ENCODE results near the gene TICAM2.

TICAM2 gene

DNA sequence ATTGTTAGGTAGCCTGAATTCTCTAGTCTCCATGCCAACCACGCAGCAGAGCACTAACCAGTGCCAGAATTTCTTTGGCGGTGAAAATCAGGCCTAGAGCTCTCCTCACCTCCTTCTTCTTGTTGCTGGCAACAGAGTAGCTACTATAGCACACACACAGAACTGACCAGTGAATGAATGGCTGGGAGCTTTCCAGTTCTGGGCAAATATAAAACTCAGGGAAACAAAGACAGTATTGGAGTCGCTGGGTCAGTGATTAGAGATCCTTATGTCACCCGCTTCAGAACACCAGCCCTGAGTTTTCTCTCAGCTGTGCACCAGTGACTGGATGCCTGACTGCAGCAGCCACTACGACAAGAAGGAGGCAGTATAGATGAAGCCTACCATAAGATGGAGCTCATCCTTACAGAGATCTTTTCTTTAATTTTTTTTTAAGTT, 30.8 kb downstream of the TICAM2 start:
- DNase-seq = no peak
- TF ChIP-seq GATA1 (IDR thresholded peaks at IDR 0.05; ENCODE audit: low read depth, low read length) = no peak

DNA sequence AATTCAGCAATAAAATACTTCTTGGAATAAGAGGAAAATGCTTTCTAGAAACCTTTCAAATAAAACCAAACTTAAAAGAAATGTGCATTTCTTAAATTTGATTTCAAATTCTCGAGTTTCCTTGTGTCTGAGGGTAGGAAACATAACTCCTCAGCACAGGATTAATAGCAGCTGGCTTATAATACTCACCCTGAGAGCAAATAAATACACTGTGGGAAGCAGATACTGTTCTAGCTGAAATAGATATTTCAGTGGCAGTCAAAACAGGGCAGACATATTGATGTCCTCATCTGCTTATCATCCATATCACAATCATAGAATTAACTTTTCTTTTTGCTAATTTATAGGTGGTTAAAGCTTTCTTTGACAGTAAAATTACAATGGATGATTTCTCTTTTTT, 33.6 kb downstream of the TICAM2 start:
- DNase-seq = no peak
- TF ChIP-seq POLR2A (IDR thresholded peaks at IDR 0.05; ENCODE audit: low read length) = no peak
- no peak for TF ChIP-seq GATA1 (IDR thresholded peaks at IDR 0.05; ENCODE audit: low read depth, low read length)

DNA sequence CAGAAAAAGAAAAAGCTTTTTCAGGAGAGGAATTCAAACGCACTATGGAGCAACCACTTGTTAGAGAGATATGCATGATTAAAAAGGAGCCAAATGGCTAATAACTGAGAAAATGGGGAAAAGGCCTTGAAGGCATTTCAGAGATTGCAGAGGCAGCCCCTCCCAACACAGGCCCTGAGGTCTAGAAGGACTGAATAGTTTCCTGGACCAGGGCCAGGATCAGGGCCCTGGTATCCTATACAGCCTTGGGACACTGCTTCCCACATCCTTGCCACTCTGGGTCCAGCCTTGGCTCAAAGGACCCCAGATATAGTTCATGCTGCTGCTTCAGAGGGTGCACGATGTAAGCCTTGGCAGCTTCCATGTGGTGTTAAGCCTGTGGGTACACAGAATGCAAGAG, 37.0 kb downstream of the TICAM2 start:
- TF ChIP-seq GATA1 (IDR thresholded peaks at IDR 0.05; ENCODE audit: low read depth, low read length) (no peak), POLR2A (IDR thresholded peaks at IDR 0.05; ENCODE audit: low read length) (no peak)
- DNase-seq = no peak

DNA sequence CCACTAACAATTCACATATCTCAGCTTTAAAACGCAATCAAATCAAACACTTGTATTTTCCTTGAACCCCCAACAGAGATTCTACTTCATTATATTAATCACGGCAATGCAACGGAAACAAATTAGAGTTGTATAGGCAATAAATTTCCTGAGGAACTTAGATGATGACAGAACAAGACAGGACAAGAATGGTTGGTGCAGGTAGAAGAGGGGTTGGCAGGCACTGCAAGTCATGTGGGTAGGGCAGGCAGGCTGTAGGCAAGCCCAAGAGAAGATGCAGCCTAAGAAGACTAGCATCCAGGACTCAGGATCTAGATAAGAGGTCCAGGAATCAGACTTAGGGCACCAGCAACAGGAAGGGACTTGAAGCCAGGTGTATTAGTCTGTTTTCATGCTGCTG, 41.1 kb downstream of the TICAM2 start:
- TF ChIP-seq GATA1 (IDR thresholded peaks at IDR 0.05; ENCODE audit: low read depth, low read length) (no peak), POLR2A (IDR thresholded peaks at IDR 0.05; ENCODE audit: low read length) (no peak)
- no peak for DNase-seq

DNA sequence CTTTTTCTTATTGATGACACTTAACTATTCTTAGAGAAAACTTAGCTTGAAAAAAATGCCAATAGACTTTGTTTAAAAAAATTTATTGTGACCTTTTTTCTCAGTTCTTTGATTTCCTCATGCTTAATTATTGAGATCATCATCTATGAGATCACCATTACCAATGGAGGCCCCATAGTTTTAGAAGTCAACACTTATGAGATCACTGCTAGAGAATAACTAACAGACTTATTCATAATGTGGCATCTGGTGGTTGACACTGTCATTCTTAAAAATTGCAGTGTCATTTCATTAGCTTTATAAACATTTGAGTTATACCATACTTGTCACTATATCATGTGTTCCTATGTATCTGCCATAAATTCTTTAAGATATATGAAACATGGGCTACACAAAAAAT, 42.8 kb downstream of the TICAM2 start:
- DNase-seq = peak in 1 of 2 experiments; percentile 25
- no peak for TF ChIP-seq POLR2A (IDR thresholded peaks at IDR 0.05; ENCODE audit: low read length)
- TF ChIP-seq GATA1 (IDR thresholded peaks at IDR 0.05; ENCODE audit: low read depth, low read length) = no peak

DNA sequence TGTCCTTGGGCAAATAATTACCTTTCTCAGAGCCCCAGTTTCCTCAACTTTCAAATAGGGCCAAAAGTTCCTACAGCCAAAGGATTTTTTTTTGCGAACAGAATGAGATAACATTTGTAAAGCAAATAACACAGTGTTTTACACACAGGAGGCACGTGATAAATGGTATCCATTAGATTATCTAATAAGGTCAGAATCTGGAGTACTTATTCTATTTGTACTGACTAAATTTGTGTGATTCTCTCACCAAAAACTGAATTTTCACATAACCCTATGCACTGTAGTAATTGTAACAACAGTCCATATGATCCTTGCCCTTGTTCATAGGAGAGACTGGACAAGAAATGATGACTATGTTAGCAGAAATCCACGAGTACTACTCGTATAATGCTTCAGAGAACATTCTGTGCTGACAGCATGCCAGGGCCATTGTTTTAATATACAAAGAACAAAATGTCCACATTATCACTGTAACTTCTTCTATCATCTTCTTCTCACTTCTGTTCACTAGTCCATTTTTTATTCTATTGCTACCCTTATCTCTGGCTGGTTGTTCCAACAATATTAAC, 43.8 kb downstream of the TICAM2 start:
- DNase-seq = no peak
- no peak for TF ChIP-seq GATA1 (IDR thresholded peaks at IDR 0.05; ENCODE audit: low read depth, low read length)
- no peak for TF ChIP-seq POLR2A (IDR thresholded peaks at IDR 0.05; ENCODE audit: low read length)

DNA sequence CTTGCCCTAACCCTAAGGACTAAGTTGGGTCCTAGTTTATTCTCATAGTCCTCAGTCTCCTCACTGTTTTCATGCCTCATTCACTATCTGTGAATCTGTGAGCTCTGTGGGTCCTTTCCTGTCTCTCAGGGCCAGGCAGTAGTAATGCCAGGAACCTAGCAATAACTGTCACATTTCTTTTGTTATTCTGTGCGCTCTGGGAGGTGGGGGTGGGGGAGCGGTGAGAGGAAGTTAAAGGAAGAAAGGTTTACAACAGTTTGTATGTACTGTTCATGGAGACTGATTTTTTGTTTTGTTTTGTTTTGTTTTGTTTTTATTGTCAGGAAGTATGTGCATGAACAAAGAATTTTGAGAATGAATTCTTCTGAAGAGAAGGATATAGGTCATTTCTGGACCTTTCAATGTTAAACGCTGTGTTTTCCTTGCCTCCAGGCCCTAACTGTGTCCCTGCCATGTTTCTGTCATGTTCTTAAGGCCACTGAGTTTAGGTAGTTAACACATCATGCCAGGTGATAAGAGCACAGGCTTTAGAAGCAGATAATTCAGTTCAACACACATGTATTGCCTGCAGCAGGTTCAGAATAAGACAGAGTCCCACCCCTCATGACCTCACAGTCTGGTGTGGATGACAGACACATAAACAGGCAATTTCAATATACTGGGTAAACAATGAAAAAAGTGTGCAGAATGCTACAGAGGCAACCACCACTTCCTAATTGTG, 44.5 kb downstream of the TICAM2 start:
- TF ChIP-seq GATA1 (IDR thresholded peaks at IDR 0.05; ENCODE audit: low read depth, low read length) (no peak), POLR2A (IDR thresholded peaks at IDR 0.05; ENCODE audit: low read length) (no peak)
- peak; percentile 61 to 64 for DNase-seq

DNA sequence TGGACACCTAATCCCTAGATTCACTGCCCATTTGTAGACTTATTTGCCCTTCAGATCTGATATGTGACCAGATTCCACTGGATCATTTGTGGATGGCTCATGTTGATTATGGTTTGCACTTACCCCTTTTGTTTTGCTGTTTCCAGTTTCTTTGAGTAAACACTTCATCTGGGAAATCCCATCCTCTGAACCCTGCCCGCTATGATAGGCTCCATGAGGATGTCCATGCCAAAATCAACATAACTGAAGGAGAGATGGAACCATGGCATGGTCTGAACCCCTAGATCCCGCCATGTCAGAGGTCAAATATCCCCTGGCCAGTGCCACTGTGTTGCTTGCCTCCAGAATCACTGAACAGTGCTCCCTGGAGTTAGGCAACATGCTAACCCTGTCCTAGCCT, 46.0 kb downstream of the TICAM2 start:
- TF ChIP-seq POLR2A (IDR thresholded peaks at IDR 0.05; ENCODE audit: low read length) (no peak), GATA1 (IDR thresholded peaks at IDR 0.05; ENCODE audit: low read depth, low read length) (no peak)
- DNase-seq = no peak

DNA sequence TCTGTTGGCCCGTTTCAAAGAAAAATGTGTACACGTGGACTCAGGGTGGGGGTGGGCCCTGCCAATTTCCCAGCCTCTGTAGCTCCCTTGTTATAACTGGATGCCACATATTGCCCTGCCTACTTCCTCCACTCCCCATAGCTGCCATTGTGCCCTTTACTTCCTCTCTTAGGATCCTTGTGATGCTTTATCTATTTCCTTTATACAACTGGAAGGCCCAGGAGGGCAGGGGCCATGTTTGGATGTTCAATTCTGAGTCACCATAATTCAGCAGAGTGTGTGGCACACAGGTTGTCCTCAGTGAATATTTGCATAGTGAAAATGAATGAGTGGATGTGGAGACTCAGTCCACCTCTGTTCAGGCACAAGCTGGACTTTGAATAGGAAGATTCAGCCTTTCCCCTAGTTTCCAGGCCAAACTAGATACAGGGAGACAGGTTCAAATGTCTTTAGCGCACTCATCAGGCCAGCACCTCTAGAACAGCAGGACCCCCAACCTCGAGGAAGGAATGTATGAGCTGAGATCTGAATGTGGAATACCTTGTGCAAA, 47.1 kb downstream of the TICAM2 start:
- no peak for TF ChIP-seq GATA1 (IDR thresholded peaks at IDR 0.05; ENCODE audit: low read depth, low read length)
- TF ChIP-seq POLR2A (IDR thresholded peaks at IDR 0.05; ENCODE audit: low read length) = no peak
- DNase-seq = no peak

DNA sequence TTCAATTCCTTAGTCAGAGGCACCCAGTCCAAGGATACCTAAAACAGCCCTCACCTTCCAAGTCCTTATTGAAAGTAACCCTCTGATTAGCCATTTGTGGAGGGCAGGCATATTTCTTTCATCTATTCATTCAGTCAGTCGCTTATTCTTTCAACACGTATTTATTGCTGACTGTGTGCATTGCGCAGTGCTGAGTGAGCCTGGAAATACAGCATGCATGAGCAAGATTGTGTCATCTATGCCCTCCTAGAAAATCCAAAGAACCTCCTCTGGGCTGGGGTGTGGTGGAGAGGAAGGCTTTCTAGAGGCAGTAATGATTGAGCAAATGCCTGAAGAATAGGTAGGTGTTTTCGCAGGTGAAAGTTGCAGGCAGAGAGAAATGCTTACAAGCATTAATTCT, 49.2 kb downstream of the TICAM2 start:
- TF ChIP-seq POLR2A (IDR thresholded peaks at IDR 0.05; ENCODE audit: low read length) = no peak
- TF ChIP-seq GATA1 (IDR thresholded peaks at IDR 0.05; ENCODE audit: low read depth, low read length) = no peak
- peak in 1 of 2 experiments; percentile 25 for DNase-seq

DNA sequence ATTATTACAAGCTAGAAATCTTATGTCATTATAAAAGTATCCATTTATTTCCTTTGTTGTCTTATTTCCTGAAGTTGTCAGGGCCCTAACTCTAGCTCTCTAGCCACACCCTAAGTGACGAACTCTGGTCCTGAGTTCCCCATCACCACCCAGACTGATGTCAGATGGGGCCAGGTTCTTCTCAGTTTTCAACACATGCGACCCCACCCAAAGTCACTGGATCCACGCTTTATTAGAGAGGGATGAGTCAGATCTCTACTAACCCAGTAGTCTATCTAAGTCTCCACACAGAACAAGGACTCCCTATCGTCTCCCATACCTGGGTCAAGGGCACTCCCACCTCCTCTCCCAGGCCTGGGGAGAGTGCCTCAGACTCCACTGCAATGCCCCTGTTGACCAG, 50.9 kb downstream of the TICAM2 start:
- no peak for TF ChIP-seq GATA1 (IDR thresholded peaks at IDR 0.05; ENCODE audit: low read depth, low read length)
- no peak for TF ChIP-seq POLR2A (IDR thresholded peaks at IDR 0.05; ENCODE audit: low read length)
- peak; percentile 74 to 85 for DNase-seq

DNA sequence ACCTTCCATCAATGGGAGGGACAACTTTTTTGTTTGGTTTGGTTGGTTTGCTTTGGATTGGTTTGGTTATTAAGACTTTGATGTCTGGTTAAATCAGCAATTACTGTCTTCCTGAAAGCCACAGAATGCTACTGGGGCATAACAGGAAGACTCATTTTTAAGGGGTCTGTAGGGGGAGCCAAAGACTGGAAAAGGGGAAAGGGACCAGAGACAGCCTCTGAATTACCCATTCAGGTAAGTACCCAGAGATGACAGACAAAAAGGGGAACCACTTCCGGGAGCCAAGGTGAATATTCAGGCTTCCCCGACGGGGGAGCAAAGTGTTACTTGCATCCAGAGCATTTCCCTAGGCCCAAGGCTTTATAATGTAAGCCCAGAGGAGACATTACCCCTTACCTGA, 53.1 kb downstream of the TICAM2 start:
- peak; percentile 27 to 57 for DNase-seq

DNA sequence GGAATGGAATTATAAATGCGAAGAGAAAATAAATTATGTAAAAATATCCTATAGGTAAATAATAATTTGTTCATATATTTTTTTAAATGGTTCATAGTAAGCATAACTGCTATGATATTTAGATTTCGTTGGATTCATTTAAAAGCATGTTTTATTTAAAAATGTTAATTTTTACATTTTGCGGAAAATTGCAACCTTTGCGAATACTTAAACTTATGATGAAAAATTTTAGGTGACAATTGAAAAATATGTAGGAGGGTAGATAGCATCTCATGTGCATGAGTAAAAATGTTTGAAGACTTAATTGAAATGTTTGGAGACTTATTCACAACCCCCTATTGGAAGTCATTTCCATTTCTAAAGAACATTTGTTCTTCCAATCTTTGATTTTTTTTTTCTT, 53.6 kb downstream of the TICAM2 start:
- TF ChIP-seq GATA1 (IDR thresholded peaks at IDR 0.05; ENCODE audit: low read depth, low read length) (no peak), POLR2A (IDR thresholded peaks at IDR 0.05; ENCODE audit: low read length) (no peak)
- DNase-seq = no peak

More for the DNA sequence above, 53.1 kb downstream of the TICAM2 start:
- TF ChIP-seq POLR2A (IDR thresholded peaks at IDR 0.05; ENCODE audit: low read length) = no peak
- TF ChIP-seq GATA1 (IDR thresholded peaks at IDR 0.05; ENCODE audit: low read depth, low read length) = no peak

DNA sequence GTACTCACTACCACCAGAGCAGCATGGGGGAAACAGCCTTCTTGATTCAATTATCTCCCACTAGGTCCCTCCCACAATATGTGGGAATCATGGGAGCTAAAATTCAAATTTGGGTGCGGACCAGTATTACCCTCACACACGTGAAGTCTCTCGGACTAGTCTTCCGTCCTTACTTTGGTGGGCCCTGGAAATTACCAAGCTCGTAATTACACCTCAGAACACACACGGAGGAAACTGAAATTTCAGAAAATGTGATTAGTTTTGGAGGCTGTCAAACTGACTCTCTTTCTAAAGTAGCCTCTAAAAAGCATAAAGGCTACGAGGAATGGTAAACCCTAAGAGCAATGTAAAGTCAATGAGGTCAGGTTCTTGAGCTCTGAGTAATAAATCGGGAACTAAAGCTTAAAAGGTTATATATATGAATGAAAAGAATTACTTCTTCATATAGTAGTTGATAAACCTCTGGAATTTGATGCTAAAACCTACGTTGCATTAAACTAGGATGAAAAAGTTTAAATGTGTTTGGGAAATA, 56.9 kb downstream of the TICAM2 start:
- no peak for DNase-seq
- no peak for TF ChIP-seq GATA1 (IDR thresholded peaks at IDR 0.05; ENCODE audit: low read depth, low read length)
- TF ChIP-seq POLR2A (IDR thresholded peaks at IDR 0.05; ENCODE audit: low read length) = no peak

Measured in erythroblast (primary cell).